ENCODE data around the gene AHRR. TPM values are rescaled to one million over a fixed set of nuclear protein-coding genes. Genes with fewer than 3 reads are reported as not detected.
A peak's percentile ranks its signal among the peaks of the same experiment; 100 is the strongest.

AHRR gene
- total and polyA plus RNA-seq, 9 of the 15 experiments (the other 6 are each of a cell fraction or from before 2014, with no cell fraction given) = 0.06 to 1.6 (median 0.75) TPM; not detected in 1

DNA sequence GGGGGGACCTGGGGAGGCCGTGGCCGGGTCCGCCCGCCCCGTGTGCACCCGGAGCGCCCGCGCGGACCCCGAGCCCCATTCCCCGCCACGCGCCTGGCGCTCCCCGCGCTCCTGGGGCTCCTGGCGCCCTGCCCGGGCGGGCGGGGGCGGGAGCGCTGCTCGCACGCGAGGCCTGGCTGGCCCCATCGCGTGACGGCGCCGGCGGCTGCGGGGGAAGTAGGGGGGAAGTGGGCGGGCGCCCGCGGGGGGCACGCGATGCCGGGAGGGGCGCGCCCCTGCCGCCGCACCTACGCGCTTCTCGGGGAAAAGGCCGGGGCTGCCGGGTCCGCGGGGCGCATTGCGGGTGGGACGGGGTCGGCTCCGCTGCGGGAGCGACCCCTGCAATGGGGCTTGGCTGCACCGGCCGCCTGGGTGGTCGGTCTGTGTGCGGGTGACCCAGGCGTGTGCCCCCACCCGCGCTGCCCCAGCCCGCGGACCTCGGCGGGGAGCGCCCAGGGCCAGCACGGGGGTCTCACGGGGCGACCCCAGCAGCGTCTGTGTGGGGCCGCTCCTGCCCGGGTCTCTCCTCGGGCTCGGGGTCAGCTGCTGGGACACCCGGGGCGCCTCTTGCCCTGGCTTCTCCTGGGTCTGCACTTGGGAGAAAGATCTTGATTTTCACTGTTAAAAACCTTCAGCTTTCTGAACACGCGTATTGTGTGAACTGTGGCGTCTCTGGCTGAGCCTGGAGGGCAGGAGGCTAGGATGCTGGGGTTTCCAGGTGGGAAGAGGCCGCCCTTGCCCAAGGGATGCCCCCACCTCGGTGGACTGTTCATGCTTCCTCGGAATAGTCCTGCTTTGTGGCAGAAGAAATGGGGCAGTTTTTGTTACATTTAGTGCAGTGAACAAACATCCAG is 52.4 kb downstream of the AHRR start:
- TF ChIP-seq, protein P1, sequence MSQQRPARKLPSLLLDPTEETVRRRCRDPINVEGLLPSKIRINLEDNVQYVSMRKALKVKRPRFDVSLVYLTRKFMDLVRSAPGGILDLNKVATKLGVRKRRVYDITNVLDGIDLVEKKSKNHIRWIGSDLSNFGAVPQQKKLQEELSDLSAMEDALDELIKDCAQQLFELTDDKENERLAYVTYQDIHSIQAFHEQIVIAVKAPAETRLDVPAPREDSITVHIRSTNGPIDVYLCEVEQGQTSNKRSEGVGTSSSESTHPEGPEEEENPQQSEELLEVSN (IDR thresholded peaks at IDR 0.05; ENCODE audit: borderline replicate concordance in 1 of 2, extremely low read depth in 1 of 2, insufficient read depth in 1 of 2, insufficient read length in 1 of 2, low read depth in 1 of 2, low read length in 1 of 2, poor library complexity in 1 of 2, severe bottlenecking in 1 of 2) = peak in 1 of 2 experiments; percentile 69
- TF ChIP-seq, protein P2, sequence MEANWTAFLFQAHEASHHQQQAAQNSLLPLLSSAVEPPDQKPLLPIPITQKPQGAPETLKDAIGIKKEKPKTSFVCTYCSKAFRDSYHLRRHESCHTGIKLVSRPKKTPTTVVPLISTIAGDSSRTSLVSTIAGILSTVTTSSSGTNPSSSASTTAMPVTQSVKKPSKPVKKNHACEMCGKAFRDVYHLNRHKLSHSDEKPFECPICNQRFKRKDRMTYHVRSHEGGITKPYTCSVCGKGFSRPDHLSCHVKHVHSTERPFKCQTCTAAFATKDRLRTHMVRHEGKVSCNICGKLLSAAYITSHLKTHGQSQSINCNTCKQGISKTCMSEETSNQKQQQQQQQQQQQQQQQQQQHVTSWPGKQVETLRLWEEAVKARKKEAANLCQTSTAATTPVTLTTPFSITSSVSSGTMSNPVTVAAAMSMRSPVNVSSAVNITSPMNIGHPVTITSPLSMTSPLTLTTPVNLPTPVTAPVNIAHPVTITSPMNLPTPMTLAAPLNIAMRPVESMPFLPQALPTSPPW (CRISPR knock-in tag; IDR thresholded peaks at IDR 0.05) = peak; percentile 73
- TF ChIP-seq ZNF586 (CRISPR knock-in tag; conservative IDR thresholded peaks at IDR 0.05) = no peak
- peak; percentile 34; the same call in 1 of the 2 replicates for TF ChIP-seq ZBTB7A (IDR thresholded peaks at IDR 0.05; ENCODE audit: borderline replicate concordance, control insufficient read depth, low read depth, low read length)
- TF ChIP-seq BHLHE40 (IDR thresholded peaks at IDR 0.05; ENCODE audit: low read length) = peak; percentile 68
- no peak for TF ChIP-seq MTA1 (IDR thresholded peaks at IDR 0.05; ENCODE audit: borderline replicate concordance)

More for the DNA sequence above, 52.4 kb downstream of the AHRR start:
- H3K9me3 ChIP-seq (replicated peaks; ENCODE audit: control insufficient read depth, insufficient read depth, low read depth, low read length) = no peaks in the 10 kb centered on the region
- H4K20me1 ChIP-seq (replicated peaks; ENCODE audit: control insufficient read depth, insufficient read depth, low read length) = peaks cover 45% of the 10 kb centered on the region
- H3K4me3 ChIP-seq = no peak overlapping the region
- H3K79me2 ChIP-seq (ENCODE audit: control insufficient read depth, insufficient read depth, low read length) = no peaks in the 10 kb centered on the region
- no peak overlapping the region for H2AFZ ChIP-seq (ENCODE audit: low read depth, low read length)
- ChIA-PET CTCF (ENCODE audit: low intra/inter-chr PET ratio) (no interaction called here), POLR2A (interaction anchor here (0.7 to 1.0 kb wide), 2 partner anchors 13 to 40 kb away, joined by 3 to 4 read pairs; no protein-coding TSS in a partner anchor)
- H3K9ac ChIP-seq (ENCODE audit: insufficient read depth in 1 of 2, low read depth in 2 of 2, low read length in 2 of 2) = no peak overlapping the region
- no peaks in the 10 kb centered on the region for H3K36me3 ChIP-seq (ENCODE audit: control insufficient read depth, insufficient read depth, low read length)
- H3K4me2 ChIP-seq (ENCODE audit: insufficient read depth, low read length) = no peak overlapping the region
- ATAC-seq = no peak
- intact Hi-C loops (cut with micrococcal nuclease) = no loop called here
- H3K9me1 ChIP-seq (ENCODE audit: control insufficient read depth, insufficient read depth, low read length) = no peaks in the 10 kb centered on the region
- H3K27me3 ChIP-seq (ENCODE audit: control insufficient read depth in 2 of 2, insufficient read depth in 2 of 2, low read length in 2 of 2) = peaks cover 81 to 96% of the 10 kb centered on the region in 2 experiments
- no peak overlapping the region for H3K27ac ChIP-seq (ENCODE audit: extremely low read depth, low read depth, low read length)
- peak in 3 of 4 experiments; percentile 23 to 69 (median 60) for DNase-seq (ENCODE audit: extremely low read depth in 1 of 4, low spot score in 3 of 4)
- WGBS (ENCODE audit: insufficient coverage, low coverage, missing lambda C conversion rate) = 9% methylated on average over 20 of the region's 86 CpGs
- peaks cover 0 to 33% of the 10 kb centered on the region in 2 experiments; a peak in 2 of 5 replicates for H3K4me1 ChIP-seq (replicated peaks in 1 of 2; ENCODE audit: control insufficient read depth in 2 of 2, insufficient read depth in 2 of 2, low read length in 2 of 2)
- no peak for FAIRE-seq
- in situ Hi-C loops (cut with MboI) = no loop called here
- no TSS peak for BruUV-seq (replicated peaks)
